K562 (cell line): Measurements from ENCODE around the gene RIMKLA.

Experiments used
- FOXK2 ChIP-seq, 2 experiments: fragments of 450-650 bp; IDR thresholded peaks in 1 of 2; conservative IDR thresholded peaks in 1 of 2; 2 replicates each; pipeline ENCODE4 v1.6.1; 2016; ENCODE audit warnings: low read depth in 2 of 2, mild to moderate bottlenecking in 1 of 2
- GTF2E2 ChIP-seq: fragments of 200-800 bp; sonication (Bioruptor generic); IDR thresholded peaks from 2 replicates; pipeline ENCODE4 v1.6.1; 2016; ENCODE audit warnings: missing genetic modification characterization, missing compliant biosample characterization
- RFX1 ChIP-seq: fragments of 450-650 bp; IDR thresholded peaks from 2 replicates; pipeline ENCODE4 v1.6.1; 2016; ENCODE audit warnings: mild to moderate bottlenecking, moderate library complexity
- ZNF175 ChIP-seq: fragments of 200-800 bp; sonication (Bioruptor generic); IDR thresholded peaks from 2 replicates; pipeline ENCODE4 v1.6.1; 2016; ENCODE audit warnings: low read depth, mild to moderate bottlenecking, missing genetic modification characterization, missing compliant biosample characterization
- ZNF589 ChIP-seq: fragments of 200-800 bp; sonication (Bioruptor generic); IDR thresholded peaks from 2 replicates; pipeline ENCODE4 v1.6.1; 2016; ENCODE audit warnings: low read depth, missing genetic modification characterization, missing compliant biosample characterization

GRCh38 chr1:42427240-42427639 is 46.6 kb downstream of the RIMKLA start:
- TF ChIP-seq ZNF589 (CRISPR knock-in tag) (no peak), GTF2E2 (no peak), ZNF175 (CRISPR knock-in tag) (no peak), RFX1 (no peak), FOXK2 (conservative IDR thresholded peaks at IDR 0.05 in 1 of 2, IDR thresholded peaks at IDR 0.05 in 1 of 2; ENCODE audit: low read depth in 2 of 2) (no peak)
